Small intestine (tissue), 7 donors: Measurements from ENCODE around the gene RAD54L2. TPM values are rescaled to one million over a fixed set of nuclear protein-coding genes. Genes with fewer than 3 reads are reported as not detected.
"Not testable (repeated sequence)": the region's sequence is repeated elsewhere in the genome, so short reads cannot be mapped to it uniquely, and the experiment has no call there.

Experiments
- DNase-seq, 2 donors: peaks; one replicate each; pipeline versions ENCODE4 v3.0.0 to v3.0.0-alpha.2; 2013
- FAIRE-seq: peaks from 2 replicates; lab custom pipeline; 2012; peaks lifted over from hg19 to GRCh38; lab: Jason Lieb, UNC
- H3K27ac ChIP-seq, 3 donors: one replicate each; pipeline ENCODE4 v1.5.1; 2013; ENCODE audit warnings: low read length in 2 of 3, mild to moderate bottlenecking in 2 of 3, control low read depth in 1 of 3, inconsistent platforms in 1 of 3, low read depth in 1 of 3, moderate library complexity in 1 of 3
- H3K27me3 ChIP-seq, 3 donors: one replicate each; pipeline ENCODE4 v1.6.1; 2013; ENCODE audit warnings: low read length in 3 of 3, inconsistent platforms in 1 of 3; ENCODE audit not compliant: control insufficient read depth in 3 of 3, insufficient read depth in 3 of 3
- H3K36me3 ChIP-seq, 3 donors: one replicate each; pipeline ENCODE4 v1.6.1; 2013; ENCODE audit warnings: low read length in 3 of 3, inconsistent platforms in 1 of 3, low read depth in 1 of 3, mild to moderate bottlenecking in 1 of 3, moderate library complexity in 1 of 3; ENCODE audit not compliant: control insufficient read depth in 3 of 3, insufficient read depth in 2 of 3
- H3K4me1 ChIP-seq, 3 donors: one replicate each; pipeline ENCODE4 v1.6.1; 2013; ENCODE audit warnings: low read length in 2 of 3, inconsistent platforms in 1 of 3, low read depth in 1 of 3, mild to moderate bottlenecking in 1 of 3, moderate library complexity in 1 of 3; ENCODE audit not compliant: control insufficient read depth in 3 of 3, insufficient read depth in 2 of 3
- H3K4me3 ChIP-seq, 3 donors: one replicate each; pipeline ENCODE4 v1.5.1; 2013; ENCODE audit warnings: low read length in 3 of 3, control low read depth in 1 of 3, inconsistent platforms in 1 of 3, low read depth in 1 of 3, mild to moderate bottlenecking in 1 of 3, moderate library complexity in 1 of 3
- H3K9me3 ChIP-seq, 2 donors: one replicate each; pipeline ENCODE4 v1.6.1; 2013; ENCODE audit warnings: low read depth in 1 of 2, low read length in 1 of 2; ENCODE audit not compliant: control insufficient read depth in 2 of 2, insufficient read depth in 1 of 2
- WGBS, 3 donors: extraction: QIAGEN DNeasy Blood & Tissue Kit; methylation state at CpG; one replicate each; pipeline ENCODE4 v1.1.7; 2013; 5-methylcytosine and 5-hydroxymethylcytosine counted together
- polyA plus RNA-seq, 4 donors: library from polyadenylated mRNA; stranded (reverse) in 3 of 4; unstranded in 1 of 4; fragments of 200-250 nt in 3 of 4; fragments of 120-200 nt in 1 of 4; gene quantifications; one replicate each; pipeline versions ENCODE4 v1.2.1 to v1.2.3, GENCODE V29; 2013
- donor health status: healthy with polysubstance abuse.
- donor health status: control.
- donor health status: control.
- donor health status: Bipolar disorder and iron deficiency.
- donor health status: healthy.

The RAD54L2 gene
- polyA plus RNA-seq, 4 donors = 1.4 to 8.7 (median 3.3) TPM

DNA sequence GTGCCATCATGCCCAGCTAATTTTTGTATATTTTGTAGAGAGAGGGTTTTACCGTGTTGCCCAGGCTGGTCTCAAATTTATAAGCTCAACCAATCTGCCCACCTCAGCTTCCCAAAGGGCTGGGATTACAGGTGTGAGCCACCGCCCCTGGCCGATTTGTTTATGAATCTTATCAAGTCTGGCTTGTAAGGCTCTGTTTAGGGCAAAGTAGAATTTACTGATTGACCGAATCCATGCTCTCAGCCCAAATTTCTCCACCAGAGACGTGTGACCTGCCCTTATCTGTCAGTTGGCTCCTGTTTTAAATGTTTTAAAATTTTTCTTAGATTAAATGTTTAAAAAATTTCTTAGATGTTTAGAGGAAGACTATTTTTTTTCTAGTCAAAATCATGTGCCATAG is 19.5 kb downstream of the RAD54L2 start:
- FAIRE-seq (no peak), DNase-seq (no peak)
- Histone ChIP-seq H3K4me1 (no peaks in the 10 kb centered on the region), H3K27me3 (no peaks in the 10 kb centered on the region), H3K36me3 (peaks cover 0 to 15% (median 3%) of the 10 kb centered on the region in 3 donors), H3K4me3 (no peak overlapping the region), H3K9me3 (no peaks in the 10 kb centered on the region), H3K27ac (no peak overlapping the region)
- 89 to 93% (median 91%) methylated on average over 5 of the region's 5 CpGs for WGBS, 3 donors

DNA sequence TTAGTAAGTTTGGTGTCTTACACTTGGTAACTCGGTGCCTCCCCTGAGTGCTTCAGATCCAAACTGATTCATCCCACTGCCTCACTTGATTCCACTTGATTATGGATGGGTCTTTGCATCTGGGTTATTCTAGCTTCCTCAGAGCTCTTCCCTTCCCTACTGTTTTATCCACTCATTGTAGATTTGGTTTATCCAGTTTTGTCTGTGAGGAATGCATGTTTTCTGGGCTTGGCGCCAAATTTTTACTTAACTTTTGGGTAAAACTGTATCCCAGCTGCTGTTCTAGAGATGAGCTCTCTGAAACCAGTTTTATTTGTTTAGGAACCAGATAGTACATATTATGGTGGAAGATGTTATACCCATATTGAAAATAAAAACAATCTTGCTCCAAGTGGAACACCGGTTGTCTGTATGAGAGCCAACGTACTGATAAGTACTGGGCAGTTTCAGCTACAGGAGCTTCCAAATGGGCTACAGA is 20.9 kb downstream of the RAD54L2 start:
- Histone ChIP-seq H3K4me1 (peaks cover 0 to 3% (median 0%) of the 10 kb centered on the region in 3 donors), H3K9me3 (no peaks in the 10 kb centered on the region), H3K27ac (no peak overlapping the region), H3K36me3 (peaks cover 0 to 12% (median 3%) of the 10 kb centered on the region in 3 donors), H3K27me3 (no peaks in the 10 kb centered on the region), H3K4me3 (no peak overlapping the region)
- no peak for FAIRE-seq
- peak in 1 of 2 donors; percentile 12 for DNase-seq
- 49 to 67% (median 65%) methylated on average over 4 of the region's 4 CpGs for WGBS, 3 donors

DNA sequence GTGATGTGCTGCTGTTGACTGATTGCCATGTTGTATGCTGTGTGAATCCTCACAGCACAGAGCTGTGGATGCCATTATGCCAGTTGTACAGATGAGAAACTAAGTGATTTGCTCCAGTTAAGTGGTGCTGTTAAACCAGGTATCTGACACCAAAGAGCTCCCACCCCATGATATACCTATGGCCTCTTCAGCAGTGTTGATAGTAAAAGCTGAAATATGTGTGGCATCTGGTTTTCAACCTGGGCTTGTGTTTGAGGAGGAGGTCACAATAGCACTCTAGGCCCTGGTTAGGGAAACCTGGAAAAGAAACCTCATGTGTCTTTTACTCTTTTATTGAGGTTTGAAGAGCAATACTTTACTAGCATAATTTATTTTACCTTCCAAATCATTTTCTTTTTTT is 21.4 kb downstream of the RAD54L2 start:
- no peak for FAIRE-seq
- no peak for DNase-seq
- Histone ChIP-seq H3K4me1 (peaks cover 0 to 3% (median 0%) of the 10 kb centered on the region in 3 donors), H3K36me3 (peaks cover 0 to 10% (median 3%) of the 10 kb centered on the region in 3 donors), H3K4me3 (no peak overlapping the region), H3K27ac (no peak overlapping the region), H3K9me3 (no peaks in the 10 kb centered on the region), H3K27me3 (no peaks in the 10 kb centered on the region)

DNA sequence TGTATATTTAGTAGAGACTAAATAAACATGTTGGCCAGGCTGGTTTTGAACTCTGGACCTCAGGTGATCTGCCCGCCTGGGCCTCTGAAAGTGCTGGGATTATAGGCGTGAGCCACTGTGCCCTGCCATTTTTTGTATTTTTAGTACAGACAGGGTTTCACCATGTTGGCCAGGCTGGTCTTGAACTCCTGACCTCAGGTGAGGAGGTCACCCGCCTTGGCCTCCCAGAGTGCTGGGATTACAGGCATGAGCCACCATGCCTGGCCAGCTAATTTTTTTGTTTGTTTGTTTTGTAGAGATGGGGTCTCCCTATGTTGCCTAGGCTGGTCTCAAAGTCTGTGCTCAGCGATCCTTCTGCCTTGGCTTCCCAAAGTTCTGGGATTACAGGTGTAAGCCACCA is 23.9 kb downstream of the RAD54L2 start:
- not testable (repeated sequence) for DNase-seq
- WGBS, 3 donors = 91 to 99% (median 97%) methylated on average over 4 of the region's 4 CpGs

DNA sequence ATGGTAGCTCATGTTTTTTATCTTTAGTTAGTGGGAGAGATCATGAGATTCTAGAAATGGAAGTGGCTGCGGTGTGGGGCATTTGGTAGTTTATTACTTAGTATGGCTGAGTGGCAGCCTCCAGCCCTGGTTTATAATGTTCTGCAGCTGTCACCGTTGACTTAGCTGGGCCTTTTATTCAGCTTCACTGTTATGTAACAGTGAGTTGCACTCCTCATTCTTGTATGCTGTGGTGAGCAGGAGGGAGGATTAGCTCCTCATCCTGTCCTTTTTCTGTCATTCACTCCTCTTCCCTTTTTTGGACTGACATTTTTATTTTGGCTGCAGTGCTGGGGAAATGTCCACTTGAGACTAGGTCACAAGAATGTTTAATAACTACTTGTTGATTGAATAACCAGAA is 29.5 kb downstream of the RAD54L2 start:
- no peak overlapping the region for H3K4me3 ChIP-seq
- peaks cover 0 to 3% (median 0%) of the 10 kb centered on the region in 3 donors for H3K4me1 ChIP-seq
- DNase-seq (no peak), FAIRE-seq (no peak)
- no peaks in the 10 kb centered on the region for H3K27me3 ChIP-seq
- no peak overlapping the region for H3K27ac ChIP-seq
- no peaks in the 10 kb centered on the region for H3K9me3 ChIP-seq
- 47 to 61% (median 47%) methylated on average over 2 of the region's 2 CpGs for WGBS, 3 donors
- H3K36me3 ChIP-seq = peaks cover 0 to 6% (median 0%) of the 10 kb centered on the region in 3 donors

More for the DNA sequence above, 23.9 kb downstream of the RAD54L2 start:
- not testable (repeated sequence) for H3K36me3 ChIP-seq, H3K27ac ChIP-seq, H3K9me3 ChIP-seq, FAIRE-seq, H3K4me1 ChIP-seq, H3K4me3 ChIP-seq, H3K27me3 ChIP-seq

DNA sequence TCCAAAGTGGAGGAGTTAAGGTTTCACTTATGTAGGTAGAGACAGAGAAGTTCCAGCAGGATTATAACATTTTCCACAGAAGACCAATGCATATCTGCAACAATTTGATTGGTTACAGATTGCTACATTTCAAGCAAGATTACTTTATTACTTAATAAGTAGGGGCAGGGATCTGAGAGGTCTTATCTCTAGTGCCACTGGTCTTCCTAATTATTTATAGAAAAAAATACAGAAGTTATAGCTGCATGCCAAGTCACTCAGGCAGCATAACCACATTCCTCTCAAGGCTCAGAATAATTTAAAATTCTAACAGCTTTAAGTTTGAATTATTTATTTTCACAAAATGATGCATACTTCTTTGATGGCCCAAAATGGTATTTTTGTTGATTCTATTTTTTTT is 30.5 kb downstream of the RAD54L2 start:
- Histone ChIP-seq H3K4me3 (no peak overlapping the region), H3K27ac (no peak overlapping the region), H3K9me3 (no peaks in the 10 kb centered on the region), H3K27me3 (no peaks in the 10 kb centered on the region), H3K36me3 (peaks cover 0 to 8% (median 0%) of the 10 kb centered on the region in 3 donors), H3K4me1 (no peaks in the 10 kb centered on the region)
- no peak for DNase-seq
- FAIRE-seq = no peak

DNA sequence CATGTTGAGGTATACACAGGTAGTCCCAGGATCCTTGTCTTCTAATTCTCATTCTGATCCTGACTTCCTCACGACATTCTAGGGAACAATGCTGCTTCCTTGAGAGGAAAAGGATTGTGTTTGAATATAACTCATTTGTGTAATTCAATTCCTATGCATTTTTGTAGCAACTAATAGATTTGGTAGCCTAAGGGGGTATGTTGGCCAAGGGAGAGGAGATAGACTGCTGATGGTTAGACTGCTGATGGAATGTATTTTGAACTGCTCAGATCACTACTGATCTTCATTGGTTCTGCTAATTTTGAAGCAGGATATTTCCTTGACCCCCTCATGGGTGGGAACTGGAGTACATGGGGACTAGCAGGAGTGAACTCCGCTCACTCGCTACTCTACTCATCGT is 39.7 kb downstream of the RAD54L2 start:
- DNase-seq (no peak), FAIRE-seq (no peak)
- H3K36me3 ChIP-seq = peaks cover 0 to 12% (median 4%) of the 10 kb centered on the region in 3 donors
- peaks cover 0 to 9% of the 10 kb centered on the region in 2 donors for H3K9me3 ChIP-seq
- 95 to 96% (median 96%) methylated on average over 4 of the region's 4 CpGs for WGBS, 3 donors
- H3K27ac ChIP-seq = no peak overlapping the region
- peaks cover 0 to 4% (median 0%) of the 10 kb centered on the region in 3 donors for H3K4me1 ChIP-seq
- H3K4me3 ChIP-seq = no peak overlapping the region
- H3K27me3 ChIP-seq = no peaks in the 10 kb centered on the region

DNA sequence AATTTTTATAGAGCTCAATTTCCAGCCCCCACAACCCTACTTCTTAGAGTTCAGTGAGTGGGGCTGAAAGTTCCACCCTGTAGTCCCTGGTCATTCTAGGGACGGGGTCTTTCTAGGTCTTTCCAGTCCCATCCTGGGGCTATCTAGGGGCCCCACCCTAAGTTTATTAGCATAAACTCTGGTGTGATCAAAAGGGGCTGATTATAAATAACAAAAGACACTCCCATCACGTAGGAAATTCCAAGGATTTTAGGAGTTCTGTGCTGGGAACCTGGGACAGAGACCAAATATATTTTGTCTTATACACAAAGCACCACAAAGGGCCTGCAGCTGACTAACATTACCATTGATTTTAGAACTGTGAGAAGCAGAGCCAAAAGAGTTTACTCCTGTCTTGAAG is 41.9 kb downstream of the RAD54L2 start:
- Histone ChIP-seq H3K9me3 (peaks cover 0 to 9% of the 10 kb centered on the region in 2 donors), H3K27me3 (no peaks in the 10 kb centered on the region), H3K27ac (no peak overlapping the region), H3K4me1 (peaks cover 0 to 4% (median 0%) of the 10 kb centered on the region in 3 donors), H3K4me3 (no peak overlapping the region), H3K36me3 (peaks cover 0 to 10% (median 4%) of the 10 kb centered on the region in 3 donors)
- FAIRE-seq (no peak), DNase-seq (no peak)
- 64 to 83% (median 81%) methylated on average over 2 of the region's 2 CpGs for WGBS, 3 donors

DNA sequence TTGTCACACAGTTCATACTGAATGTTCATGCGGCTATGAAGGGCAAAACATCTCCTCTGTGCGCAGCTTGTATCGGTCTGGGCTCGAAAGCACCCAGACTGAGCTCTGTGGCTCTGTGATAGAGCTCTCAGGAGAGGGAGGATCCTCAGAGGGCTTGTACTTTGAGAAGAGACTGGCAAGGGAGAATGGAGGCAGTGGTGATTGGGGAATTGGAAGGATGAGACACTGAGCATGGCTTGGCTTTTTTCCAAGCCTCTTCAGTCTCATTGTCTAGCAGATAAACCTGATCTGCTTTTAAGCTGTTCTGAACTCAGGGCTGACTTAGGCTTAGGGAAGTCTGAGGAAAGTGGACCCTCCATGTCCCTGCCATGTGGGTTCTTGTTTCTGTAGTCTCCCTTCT is 43.0 kb downstream of the RAD54L2 start:
- DNase-seq (no peak), FAIRE-seq (no peak)
- Histone ChIP-seq H3K4me3 (no peak overlapping the region), H3K4me1 (peaks cover 0 to 4% (median 0%) of the 10 kb centered on the region in 3 donors), H3K27ac (no peak overlapping the region), H3K36me3 (peaks cover 0 to 10% (median 4%) of the 10 kb centered on the region in 3 donors), H3K27me3 (no peaks in the 10 kb centered on the region), H3K9me3 (peaks cover 0 to 9% of the 10 kb centered on the region in 2 donors)
- 94 to 99% (median 95%) methylated on average over 4 of the region's 4 CpGs for WGBS, 3 donors
